Ecto neural progenitor cell (in vitro differentiated cells): ENCODE results near the gene FGF1.

Experiments used
- DNase-seq: peaks from one replicate; pipeline ENCODE4 v3.0.0-alpha.2; 2018; ENCODE audit warnings: low spot score

The FGF1 gene

DNA sequence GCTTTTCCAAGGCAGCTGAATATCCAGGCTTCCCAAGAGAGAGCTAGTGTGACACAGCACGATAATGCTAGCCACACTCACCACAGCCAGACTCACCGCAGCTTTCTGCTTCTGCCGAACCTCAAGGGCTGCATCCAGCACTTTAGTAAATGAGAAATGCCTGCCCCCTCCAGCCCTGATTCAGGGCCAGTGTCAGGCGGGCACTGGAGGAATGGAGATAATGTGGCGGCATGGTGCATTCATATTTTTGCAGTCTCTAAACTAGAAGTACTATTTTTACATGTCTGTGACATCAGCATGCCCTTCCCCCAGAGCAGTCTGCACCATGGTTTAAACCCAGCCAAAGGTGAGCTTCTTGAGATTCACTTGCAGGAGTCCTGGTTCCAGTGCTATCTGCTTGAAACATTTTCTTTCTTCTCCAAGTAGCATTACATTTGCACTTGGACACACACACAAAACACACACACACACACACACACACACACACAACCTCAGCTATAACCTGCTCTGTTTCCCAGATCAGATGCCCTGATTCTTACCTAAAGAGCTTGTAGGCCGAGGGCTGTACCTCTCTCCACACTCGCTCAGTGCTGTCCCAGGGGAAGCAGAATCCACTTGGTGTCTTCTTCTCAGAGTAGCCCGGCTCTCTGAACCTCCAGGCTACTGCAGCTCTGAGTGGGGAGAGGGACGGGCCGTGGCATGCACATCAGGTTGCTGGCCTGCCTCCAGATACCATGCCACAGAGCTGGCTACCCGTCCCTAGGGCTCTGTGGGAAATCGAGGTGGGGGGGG, at the start of gene FGF1:
Gene FGF1, minus strand, starts transcription at position 673 of the 792 bp plus-strand sequence. CDS start 71,963 bp downstream, outside the sequence.
- DNase-seq: no peak

DNA sequence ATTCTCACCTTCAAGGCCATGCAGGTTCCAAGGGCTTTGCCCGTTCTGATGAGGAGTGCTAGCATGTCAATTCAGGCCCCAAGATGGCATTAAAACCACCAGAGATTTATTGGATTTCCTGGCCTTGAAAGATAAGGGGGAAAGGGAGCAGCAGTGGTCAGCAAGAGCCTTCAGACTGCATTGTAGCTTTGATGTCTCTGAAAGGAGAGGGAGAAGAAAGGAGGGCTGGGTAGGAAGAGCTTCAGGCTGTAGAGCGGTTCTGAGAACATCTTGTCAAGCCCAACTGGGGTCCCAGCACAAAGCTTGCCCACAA, 41.8 kb upstream of the FGF1 start:
- DNase-seq: no peak

DNA sequence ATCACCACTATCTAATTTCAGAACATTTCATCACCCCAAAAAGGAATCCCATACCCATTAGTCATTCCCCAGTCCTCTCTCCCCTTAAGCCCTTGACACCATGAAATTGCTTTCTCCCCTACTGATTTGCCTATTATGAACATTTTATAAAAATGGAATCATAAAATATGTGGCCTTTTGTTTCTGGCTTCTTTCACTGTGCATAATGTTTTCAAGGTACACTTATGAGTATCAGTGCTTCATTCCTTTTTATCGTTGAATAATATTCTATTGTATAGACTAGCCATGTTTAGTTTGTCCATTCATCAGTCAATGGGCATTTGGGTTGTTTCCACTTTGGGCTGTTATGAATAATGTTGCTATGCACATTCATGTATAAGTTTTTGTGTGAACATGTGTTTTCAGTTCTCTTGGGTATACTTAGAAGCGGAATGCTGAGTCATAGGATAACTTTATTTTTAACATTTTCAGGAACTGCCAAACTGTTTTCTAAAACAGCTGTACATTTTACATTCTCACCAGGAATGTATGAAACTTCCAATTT, 40.4 kb upstream of the FGF1 start:
- DNase-seq: no peak

DNA sequence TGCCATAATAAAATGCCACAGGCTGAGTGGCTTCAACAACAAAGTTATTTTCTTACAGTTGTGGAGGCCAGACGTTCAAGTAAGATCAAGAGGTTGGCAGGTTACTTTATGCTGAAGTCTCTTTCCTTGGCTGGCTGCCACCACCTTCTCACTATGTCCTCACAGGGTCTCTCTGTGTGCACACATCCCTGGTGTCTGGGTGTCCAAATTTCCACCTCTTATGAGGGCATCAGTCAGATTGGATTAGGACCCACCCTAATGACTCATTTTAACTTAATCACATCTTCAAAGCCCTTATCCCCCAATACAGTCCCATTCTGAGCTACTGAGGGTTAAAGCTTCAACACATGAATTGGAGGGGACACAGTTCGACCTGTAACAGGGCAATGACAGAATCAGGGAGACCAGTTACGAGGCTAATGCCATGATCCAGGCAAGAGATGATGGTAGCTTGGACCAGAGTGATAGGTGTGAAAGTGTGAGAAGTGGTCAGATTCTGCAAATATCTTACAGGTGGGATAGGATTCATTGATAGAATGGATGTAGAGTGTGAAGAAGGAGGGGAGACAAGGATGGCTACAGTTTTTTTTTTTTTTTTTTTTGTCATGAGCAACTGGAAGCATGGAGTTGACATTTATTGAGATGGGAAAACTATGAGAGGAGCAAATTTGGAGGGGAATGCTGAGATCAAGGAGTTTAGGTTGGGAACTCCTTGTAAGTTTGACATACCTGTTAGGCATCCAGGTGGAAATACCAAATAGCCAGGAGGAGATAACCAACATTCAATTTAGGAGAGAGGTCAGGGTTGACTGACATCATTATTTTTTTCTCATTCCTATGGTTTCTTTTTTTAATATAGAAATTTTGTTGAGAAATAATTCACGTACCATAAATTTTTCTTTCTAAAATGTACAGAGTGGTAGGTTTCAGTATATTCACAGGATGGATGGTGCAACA, 39.6 kb upstream of the FGF1 start:
- DNase-seq: peak; percentile 8

DNA sequence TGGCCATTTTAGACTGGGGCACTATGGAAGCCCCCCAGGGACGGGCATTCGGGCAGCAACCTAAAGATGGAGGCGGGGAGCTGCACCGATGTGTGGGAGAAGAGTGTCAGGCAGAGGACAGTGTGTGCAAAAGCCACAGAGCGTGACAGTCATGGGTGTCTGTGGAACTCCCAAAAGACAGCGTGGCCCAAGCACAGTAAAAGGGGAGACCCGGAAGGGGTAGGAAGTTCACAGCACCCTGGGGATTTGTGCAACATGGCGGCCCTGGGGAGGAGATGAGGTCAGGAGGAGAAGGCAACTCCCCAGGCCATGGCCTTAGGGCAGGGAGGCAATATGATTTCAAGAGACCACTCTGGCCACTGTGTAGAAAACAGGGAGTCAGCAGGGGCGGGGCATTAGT, 38.9 kb upstream of the FGF1 start:
- no peak for DNase-seq

DNA sequence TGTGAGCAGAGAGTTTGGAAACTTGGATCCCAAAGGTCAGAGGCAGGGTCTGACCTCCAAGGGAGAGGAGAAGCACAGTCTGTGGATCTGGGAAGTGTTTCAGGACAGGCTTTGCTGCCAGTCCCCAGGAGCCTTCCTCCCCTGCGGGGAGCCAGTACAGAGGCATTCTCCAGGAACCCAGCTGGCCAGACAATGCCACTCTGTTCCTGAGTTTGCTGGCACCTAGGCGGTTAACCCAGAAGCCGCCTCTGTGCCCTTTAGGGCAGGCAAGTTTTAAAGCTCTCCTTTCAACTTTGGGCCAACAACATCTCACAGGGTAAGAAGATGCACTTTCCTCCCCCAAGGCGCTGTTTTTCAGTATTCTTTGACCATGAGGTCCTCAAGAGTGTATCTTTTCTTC, 37.0 kb upstream of the FGF1 start:
- no peak for DNase-seq

DNA sequence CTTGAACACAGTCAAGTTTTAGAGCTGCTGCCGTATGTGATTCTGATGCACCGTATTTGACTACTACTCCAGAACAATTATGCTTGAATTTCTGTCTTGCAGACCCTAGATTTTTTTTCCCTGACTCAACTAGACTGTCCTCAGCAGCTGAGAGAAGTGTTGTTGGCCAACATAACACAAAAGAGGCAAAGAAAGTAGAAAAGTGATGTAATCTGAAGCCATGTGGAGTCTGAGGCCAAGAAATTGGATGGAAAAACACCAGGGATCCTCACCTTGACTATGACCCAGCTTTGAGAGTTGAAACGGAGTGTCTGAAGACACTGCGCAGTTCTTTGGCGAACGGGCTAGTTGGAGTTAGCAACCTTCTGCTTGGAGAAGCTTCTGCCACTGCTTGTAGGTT, 36.3 kb upstream of the FGF1 start:
- no peak for DNase-seq

DNA sequence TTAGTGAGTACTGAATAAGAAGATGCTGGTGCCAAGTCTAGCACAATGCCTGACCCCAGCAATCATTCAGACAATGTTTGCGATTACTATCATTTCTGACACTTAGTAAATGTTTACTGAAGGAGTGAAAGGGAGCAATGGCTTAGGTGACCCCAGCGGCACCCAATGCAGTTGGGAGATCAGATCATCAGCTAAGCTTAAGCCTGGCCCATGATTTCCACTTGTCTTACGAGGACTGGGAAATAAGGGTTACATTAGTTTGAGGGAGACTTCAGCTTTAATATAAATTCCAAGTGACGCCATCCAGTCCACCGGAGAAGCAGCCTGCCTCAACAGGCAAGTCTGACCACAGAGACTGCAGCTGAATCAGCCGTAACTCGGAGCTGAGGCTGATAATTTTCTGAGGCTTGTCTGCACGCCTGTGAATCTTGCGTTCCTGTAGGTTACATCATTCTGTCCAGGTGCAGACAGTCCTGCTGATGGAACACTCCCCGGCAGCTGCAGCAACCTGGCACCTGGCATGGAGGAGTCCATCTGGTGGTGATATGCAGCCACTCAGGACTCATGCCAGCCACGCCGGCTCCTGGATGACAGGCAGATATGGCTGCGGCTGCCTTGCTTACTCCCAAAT, 34.9 kb upstream of the FGF1 start:
- no peak for DNase-seq

DNA sequence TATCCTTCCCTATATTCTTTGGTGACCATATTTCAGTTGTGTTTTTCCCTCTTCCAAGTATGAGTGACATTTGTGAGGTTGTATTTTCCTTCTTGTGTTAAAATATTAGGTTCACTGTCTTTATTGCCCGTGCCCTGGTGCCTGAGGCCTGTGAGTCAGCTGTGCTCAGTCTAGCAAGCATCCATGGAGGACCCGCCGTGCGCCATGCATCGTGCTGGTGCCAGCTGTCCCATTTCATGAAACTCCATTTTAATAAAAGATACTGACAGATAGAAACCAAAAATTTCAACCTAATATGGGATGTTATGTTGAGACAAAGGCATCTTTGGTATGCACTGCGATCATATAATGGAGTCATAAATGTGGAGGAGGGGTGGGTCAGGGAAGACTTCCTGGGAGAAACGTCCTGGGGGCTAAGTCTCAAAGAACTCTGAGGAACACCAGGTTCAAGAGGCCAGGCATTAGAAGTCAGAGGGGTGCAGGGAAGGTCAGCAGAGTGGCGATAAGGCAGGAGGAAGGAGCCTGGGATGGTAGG, 34.0 kb upstream of the FGF1 start:
- DNase-seq: no peak

DNA sequence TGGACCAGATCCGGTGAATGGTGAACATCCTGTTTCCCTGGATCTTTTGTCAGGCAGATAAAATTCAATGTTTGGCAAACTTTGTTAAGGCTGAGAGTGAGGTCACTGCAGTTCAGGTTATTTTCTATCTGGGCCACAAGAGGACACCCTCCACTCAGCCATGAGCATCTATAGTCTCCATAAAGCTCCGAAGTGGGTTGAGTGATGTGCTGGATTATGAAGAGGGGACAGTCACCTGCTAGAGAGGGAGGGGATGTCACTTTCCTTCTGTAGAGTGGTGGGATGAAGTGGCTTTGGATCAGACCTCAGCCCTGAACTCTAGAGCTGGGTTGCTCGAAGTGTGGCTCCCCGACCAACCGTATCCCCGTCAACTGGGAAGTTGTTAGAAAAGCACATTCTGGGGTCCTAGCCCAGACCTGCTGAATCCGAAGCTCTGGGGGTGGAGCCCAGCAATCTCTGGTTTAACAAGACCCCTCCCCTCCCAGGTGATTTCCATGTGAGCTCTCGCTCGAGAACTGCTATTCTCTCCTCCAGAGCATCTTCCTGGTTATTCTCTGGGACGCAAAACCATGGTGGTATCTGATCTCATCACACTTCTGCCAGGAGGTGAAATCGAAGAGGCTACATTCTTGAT, 31.8 kb upstream of the FGF1 start:
- DNase-seq: no peak

DNA sequence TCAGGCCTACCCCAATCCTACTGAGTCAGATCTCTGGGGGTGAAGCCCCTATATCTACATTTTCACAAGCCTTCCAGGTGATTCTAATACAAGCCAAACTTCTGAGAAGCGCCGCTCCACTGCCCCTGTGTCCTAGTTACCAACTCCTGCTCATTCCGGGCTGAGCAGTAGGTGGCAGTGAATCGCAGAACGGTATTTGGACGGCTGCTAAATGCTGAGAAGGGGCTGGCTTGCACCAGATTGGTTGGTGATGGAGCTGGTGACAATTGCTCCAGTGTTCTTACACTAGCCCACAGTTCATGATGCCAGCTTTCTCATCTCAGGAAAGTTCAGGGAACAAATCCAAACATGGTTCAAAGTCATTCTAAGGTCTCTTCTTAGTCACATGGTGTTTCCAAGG, 31.1 kb upstream of the FGF1 start:
- DNase-seq: peak; percentile 71

DNA sequence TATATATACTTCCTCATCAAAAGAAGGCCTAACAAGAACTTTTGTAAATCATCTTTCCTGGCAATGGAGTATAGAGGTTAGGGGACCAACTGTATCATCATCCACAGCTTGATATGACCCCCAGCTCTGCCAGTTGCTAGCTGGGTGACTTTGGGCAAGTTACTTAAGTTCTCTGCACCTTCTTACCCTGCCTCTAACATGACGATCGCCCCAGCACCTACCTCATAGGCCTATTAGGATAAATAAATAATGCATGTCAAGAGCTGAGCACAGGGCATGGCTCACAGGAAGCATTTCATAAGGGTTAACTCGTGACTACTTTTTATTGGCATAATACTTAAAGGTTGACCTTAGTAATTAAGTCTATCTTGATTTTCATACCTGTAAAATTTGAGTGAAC, 29.4 kb upstream of the FGF1 start:
- peak; percentile 7 for DNase-seq

DNA sequence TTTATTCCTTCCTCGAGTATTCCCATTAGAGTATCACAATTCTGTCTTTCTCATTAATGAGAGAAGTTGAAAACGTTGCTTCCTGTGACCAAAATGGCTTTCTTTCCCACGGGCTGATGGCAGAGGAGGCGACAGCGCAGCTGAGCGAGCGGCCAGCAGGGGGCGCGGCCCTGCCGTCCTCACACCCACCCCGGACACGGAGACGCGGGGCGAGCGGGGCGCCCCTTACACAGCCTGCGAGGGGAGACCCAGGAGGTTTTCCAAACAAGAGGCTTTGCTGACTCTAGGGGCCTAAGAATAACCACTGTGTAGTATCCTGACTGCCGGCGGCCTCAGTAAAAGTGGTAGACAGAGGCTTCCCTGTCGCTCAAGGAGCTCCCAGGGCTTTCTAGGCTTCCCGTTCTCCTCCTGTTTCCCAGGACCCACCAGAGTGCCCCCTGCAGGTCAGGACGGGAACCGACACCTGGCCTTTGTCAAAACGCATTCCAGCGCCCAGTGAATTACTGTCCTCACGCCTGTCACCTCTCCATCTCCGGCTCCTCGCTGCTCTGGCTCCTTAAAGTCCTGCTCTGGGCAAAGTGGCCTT, 27.3 kb upstream of the FGF1 start:
- DNase-seq: peak; percentile 93

DNA sequence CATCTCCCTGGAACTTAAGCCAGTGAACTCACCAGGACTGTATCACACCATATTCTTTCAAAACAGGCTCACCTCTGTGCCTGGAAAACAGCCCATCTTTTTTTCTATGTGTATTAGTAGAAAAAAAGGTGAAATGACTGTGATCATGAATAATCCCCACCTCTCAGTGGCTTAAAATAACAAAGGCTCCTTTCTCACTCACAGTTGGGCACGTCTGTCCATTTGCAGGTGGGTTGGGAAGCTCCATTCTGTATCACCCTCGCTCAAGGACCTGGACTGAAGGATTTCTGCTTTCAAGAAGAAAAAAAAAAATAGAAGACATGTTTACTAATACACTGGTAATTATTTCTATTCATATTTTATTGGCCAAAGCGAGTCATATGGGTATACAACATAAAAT, 17.3 kb upstream of the FGF1 start:
- no peak for DNase-seq

DNA sequence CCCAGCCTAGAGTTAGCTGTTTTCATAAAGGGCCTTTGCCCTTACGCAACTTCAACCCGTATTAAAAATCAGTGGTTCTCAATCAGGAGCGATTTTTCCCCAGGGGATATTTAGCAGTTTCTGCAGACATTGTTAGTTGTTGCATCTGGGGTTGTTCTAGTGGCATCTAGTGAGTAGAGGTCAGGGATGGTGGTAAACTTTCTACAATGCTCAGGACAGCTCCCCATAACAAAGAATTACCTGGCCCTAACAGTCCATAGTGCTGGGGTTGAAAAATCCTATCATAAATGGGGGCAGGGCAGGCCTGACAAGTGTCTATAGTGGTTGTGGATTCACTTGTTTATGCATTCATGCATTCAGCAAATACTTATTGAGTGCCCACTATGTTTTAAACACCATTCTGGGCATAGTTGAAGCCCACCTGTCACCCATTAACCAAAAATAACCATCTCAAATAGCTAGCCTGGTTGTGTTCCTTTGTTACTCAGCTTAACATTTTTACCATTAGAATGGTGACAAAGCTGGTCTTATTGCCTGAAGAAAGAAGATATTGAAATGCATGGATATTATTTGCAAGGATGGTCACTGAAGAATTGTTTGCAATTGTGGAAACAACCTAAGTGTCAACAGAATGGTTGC, 15.9 kb upstream of the FGF1 start:
- DNase-seq: no peak

DNA sequence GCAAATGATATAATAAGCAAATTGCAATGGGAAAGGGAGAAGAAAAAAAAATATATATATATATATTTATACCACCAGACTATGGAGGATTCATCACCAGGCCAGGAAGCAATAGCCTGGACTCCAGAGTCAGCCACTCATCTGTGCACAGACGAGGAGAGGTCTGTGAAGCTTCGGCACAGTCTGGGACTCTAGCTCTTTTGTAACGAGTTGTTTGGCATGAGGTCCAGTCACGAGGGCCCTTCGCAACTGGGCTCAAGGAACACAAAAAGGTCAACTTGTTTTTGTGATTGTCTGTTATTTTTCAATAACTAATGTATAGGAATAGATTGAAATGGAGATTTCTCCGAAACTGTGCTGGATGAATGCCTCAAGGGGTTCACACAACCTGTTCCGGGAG, 14.7 kb upstream of the FGF1 start:
- DNase-seq: no peak

DNA sequence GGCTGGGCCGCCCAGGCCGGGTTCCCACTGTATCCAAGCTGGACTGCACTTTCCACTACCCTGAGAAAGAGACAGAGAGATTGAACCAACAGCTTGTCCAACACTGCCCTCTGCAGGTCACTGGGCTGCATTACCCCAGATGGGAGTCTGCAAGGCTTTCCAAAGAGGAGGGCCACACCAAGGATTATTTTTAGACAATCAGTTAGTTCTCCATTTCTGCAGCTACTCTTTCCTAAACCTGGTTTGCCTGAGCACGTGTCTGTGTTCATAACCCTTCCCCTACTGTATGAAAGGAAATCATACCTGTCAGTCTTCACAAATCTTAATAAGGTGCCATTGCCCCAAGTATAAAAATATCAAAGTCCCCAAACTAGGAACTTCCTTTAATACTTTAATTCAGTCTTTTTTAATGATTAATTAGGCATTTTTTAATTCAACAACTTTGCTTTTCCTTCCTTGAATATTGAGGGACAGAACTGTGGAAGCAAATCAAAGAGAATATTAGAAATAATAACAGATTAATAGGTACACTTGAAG, 13.4 kb upstream of the FGF1 start:
- peak; percentile 91 for DNase-seq

DNA sequence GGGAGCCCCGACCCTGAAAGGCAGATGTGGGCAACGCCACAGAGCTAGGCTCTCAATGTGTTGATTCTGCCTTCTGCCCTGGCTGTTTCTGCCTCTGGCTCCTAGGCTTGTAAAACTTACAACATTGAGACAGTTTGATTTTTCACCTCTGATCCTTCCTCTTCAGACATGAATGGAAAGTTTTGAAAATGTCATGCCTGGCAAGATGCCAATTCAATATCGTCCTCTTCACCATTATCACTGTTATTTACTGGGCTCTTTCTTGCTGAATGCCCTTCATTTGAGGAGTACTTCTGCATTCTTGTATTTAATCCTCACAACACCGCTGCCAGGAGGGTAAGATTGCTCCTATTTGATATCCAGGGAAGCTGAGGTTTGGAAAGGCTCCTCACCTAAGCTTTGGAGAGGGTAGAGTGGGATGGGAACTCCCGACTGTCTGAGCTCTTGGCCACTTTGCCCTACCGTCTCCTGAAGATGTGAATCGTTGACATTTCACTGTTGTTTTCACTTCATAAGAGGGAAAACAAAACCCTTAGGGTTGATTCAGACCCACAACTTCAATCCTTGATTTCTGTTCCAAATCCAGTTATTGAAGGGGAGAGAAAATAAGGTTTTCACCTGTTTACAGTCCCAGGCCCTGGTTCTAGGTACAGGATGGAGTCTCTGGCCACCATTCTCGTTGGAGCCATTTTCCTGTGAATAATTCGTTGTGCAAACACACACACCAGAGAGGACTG, 12.7 kb upstream of the FGF1 start:
- no peak for DNase-seq

DNA sequence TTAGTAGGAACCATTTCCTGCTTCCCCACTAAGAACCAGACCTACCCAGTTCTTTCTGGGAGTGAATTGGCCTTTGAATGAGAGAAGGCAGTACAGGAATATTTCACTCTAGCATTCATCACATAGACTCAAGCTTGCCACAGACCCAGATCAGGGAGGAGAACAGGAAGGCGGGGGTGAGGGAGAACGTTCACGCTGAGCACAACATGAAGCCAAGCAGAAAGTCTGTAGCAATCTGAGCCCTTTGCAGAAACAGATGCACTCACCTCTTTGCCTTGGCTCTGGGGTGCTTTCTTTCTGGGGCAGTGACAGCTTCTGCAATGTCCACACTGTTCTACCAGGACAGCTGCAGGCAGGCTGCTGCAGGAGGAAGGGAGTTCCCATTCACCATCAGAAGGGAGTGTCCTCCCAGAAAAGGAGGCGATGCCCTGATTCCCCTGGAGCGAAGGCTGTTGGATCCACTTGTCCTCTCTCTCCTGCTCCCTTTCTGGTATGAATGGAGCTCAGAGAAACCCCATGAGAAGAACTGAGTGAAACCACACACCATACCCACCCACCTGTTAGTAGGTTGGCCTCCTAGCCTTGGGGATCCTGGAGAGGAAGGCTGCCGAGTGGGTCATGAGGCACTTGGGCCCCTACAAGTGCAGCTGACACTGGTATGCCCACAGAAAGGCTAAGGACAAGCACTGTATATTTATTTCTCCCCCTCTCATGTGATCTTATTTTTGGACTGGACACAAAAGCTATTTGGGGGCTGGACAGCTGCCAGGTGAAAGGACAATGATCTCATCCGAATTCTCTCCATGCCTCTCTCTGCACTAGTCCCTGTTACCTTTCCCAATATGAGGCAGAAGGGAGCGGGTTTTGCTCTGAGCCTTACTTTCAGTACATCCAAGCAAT, 11.7 kb upstream of the FGF1 start:
- no peak for DNase-seq
